ENCODE measurements around the gene MBOAT1. TPM values are rescaled to one million over a fixed set of nuclear protein-coding genes. Genes with fewer than 3 reads are reported as not detected.

Gene MBOAT1
- total RNA-seq, 1 experiment from 2014 or later, result 39.9 TPM

DNA sequence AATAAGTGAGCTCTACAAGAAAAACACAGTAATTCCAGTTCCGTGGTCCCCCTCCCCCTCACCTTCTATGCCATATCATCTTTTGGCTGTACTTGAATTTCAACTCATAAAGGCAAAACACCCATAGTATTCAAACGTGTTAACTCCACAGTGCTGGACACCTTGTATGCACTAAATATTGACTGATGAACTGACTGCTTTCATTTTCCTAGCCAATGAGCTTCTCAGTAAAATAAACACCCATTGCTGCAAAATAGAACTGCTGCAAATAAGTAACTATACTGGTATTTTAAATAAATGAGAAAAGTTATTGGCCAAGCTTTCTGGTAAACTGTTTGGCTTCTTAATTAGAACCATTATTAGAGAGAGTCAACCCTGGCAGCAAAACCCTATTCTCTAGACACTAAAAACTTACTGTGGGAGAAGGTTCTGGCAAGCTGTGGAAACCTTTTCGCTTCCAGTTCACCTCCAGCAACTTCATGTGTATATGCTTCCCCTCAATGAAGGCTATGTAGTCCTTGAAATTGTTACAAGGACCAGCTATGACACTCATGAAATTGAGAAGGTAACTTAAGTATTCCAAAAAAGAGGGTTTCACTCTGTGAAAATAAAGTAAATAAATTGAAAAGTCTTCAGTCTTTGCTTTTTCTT, 86.0 kb downstream of the MBOAT1 start:
- Mint-ChIP-seq H3K27me3 (ENCODE audit: unreplicated experiment) (no peaks in the 10 kb centered on the region), H3K4me3 (ENCODE audit: low read depth, unreplicated experiment) (no peak overlapping the region), H3K4me1 (ENCODE audit: low read depth, unreplicated experiment) (peaks cover 31% of the 10 kb centered on the region), H3K27ac (ENCODE audit: unreplicated experiment) (peak overlapping the region; percentile 46), H3K9me3 (ENCODE audit: low read depth, unreplicated experiment) (no peaks in the 10 kb centered on the region), H3K36me3 (ENCODE audit: insufficient read depth, unreplicated experiment) (peaks cover 10% of the 10 kb centered on the region)
- CTCF ChIA-PET, result interaction anchor here (0.7 to 3.3 kb wide), 32 partner anchors 8 to 401 kb away, joined by 3 to 29 read pairs (median 4); partner anchors contain the start of gene MBOAT1
- no peak for DNase-seq
- no peak for TF ChIP-seq CTCF (IDR thresholded peaks at IDR 0.05; ENCODE audit: unreplicated experiment)
- no TSS peak for BruUV-seq (replicated peaks)
- intact Hi-C loops (cut with micrococcal nuclease; ENCODE audit: unreplicated experiment), result loop anchor here (2.0 to 5.0 kb wide), 2 partner anchors 77 to 141 kb away; no protein-coding TSS in a partner anchor

DNA sequence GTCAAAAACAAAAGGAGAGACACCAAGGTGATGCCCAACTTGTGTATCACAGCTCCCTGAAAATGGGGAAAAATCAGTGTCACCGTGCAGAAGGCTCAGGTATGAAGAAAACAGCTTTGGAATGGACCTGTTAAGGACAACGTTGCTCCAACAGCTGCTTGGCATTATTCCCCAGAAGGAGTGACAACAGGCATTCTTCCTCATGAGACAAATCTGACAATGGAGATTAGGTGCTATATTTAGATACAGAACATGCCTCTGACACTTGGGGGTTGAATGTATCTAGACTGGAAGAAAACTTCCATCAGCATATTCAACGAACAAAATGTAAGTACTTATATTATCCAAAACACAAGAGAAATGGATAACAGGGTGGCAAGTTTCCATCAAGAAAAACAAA, 87.7 kb downstream of the MBOAT1 start:
- H3K4me3 Mint-ChIP-seq (ENCODE audit: low read depth, unreplicated experiment), result no peak overlapping the region
- no TSS peak for BruUV-seq (replicated peaks)
- no peaks in the 10 kb centered on the region for H3K27me3 Mint-ChIP-seq (ENCODE audit: unreplicated experiment)
- no peak for TF ChIP-seq CTCF (IDR thresholded peaks at IDR 0.05; ENCODE audit: unreplicated experiment)
- peaks cover 10% of the 10 kb centered on the region for H3K36me3 Mint-ChIP-seq (ENCODE audit: insufficient read depth, unreplicated experiment)
- H3K4me1 Mint-ChIP-seq (ENCODE audit: low read depth, unreplicated experiment), result peaks cover 22% of the 10 kb centered on the region
- DNase-seq, result no peak
- H3K9me3 Mint-ChIP-seq (ENCODE audit: low read depth, unreplicated experiment), result no peaks in the 10 kb centered on the region
- CTCF ChIA-PET, result no interaction called here
- intact Hi-C loops (cut with micrococcal nuclease; ENCODE audit: unreplicated experiment), result no loop called here
- no peak overlapping the region for H3K27ac Mint-ChIP-seq (ENCODE audit: unreplicated experiment)

DNA sequence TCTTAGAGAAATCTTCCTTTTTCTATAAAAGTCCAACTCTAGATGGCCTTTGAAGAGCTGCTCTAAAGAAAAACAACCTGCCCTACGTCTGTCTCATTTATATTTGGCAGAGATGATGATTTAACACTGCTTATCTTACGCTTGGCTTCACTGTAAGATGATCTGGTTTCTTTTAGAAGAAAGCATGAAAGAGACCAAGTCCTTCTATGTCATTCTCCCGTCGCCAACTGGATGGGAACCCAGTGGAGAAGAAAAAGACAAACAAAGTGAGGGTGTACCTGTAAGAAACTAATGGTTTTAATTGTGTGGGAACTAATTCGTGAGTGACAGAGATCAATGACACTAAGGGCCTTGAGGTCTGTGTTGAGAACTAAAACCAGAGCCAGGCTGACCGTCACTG, 92.8 kb downstream of the MBOAT1 start:
- H3K27ac Mint-ChIP-seq (ENCODE audit: unreplicated experiment), result no peak overlapping the region
- CTCF ChIA-PET, result interaction anchor here (1.5 to 2.3 kb wide), 2 partner anchors 7 to 58 kb away, joined by 3 to 29 read pairs; no protein-coding TSS in a partner anchor
- H3K4me3 Mint-ChIP-seq (ENCODE audit: low read depth, unreplicated experiment), result no peak overlapping the region
- H3K27me3 Mint-ChIP-seq (ENCODE audit: unreplicated experiment), result no peaks in the 10 kb centered on the region
- no peaks in the 10 kb centered on the region for H3K9me3 Mint-ChIP-seq (ENCODE audit: low read depth, unreplicated experiment)
- DNase-seq, result no peak
- peaks cover under 1% of the 10 kb centered on the region for H3K36me3 Mint-ChIP-seq (ENCODE audit: insufficient read depth, unreplicated experiment)
- BruUV-seq (replicated peaks), result no TSS peak
- no peak for TF ChIP-seq CTCF (IDR thresholded peaks at IDR 0.05; ENCODE audit: unreplicated experiment)
- peaks cover 28% of the 10 kb centered on the region for H3K4me1 Mint-ChIP-seq (ENCODE audit: low read depth, unreplicated experiment)
- intact Hi-C loops (cut with micrococcal nuclease; ENCODE audit: unreplicated experiment), result no loop called here

GRCh38 chr6:20118892-20119291, 93.4 kb downstream of the MBOAT1 start:
- intact Hi-C loops (cut with micrococcal nuclease; ENCODE audit: unreplicated experiment), result no loop called here
- CTCF ChIA-PET, result interaction anchor here (1.5 to 2.3 kb wide), 2 partner anchors 8 to 58 kb away, joined by 3 to 29 read pairs; no protein-coding TSS in a partner anchor
- BruUV-seq (replicated peaks), result no TSS peak
- Mint-ChIP-seq H3K27ac (ENCODE audit: unreplicated experiment) (no peak overlapping the region), H3K9me3 (ENCODE audit: low read depth, unreplicated experiment) (no peaks in the 10 kb centered on the region), H3K4me1 (ENCODE audit: low read depth, unreplicated experiment) (peaks cover 28% of the 10 kb centered on the region), H3K27me3 (ENCODE audit: unreplicated experiment) (no peaks in the 10 kb centered on the region), H3K36me3 (ENCODE audit: insufficient read depth, unreplicated experiment) (peaks cover 6% of the 10 kb centered on the region), H3K4me3 (ENCODE audit: low read depth, unreplicated experiment) (no peak overlapping the region)
- no peak for TF ChIP-seq CTCF (IDR thresholded peaks at IDR 0.05; ENCODE audit: unreplicated experiment)
- DNase-seq, result no peak

Data from Calu3 (cell line).